Right ventricle myocardium inferior (tissue), 1 donor: ENCODE results near the gene HCAR1. TPM values are rescaled to one million over a fixed set of nuclear protein-coding genes. Genes with fewer than 3 reads are reported as not detected.
"Not testable (repeated sequence)": the region's sequence is repeated elsewhere in the genome, so short reads cannot be mapped to it uniquely, and the experiment has no call there.

Experiments
- ATAC-seq: fragments of 200-7000 bp; cut with Tn5 transposase; one replicate; pipeline ENCODE4 v1.9.1; 2020; ENCODE audit warnings: mild to moderate bottlenecking, moderate library complexity
- DNase-seq: peaks from one replicate; pipeline ENCODE4 v3.0.0; 2021; ENCODE audit errors: missing footprints
- intact Hi-C: fragments of 100-400 bp; cut with DNase I; formaldehyde crosslinking; loops from one replicate; pipeline ENCODE4 v1.11.0; 2022
- total RNA-seq: library from RNA; stranded (reverse); fragmentation: NEBNext Ultra II Directional; extraction: Animal tissue kit (Norgen Biotek cat#: 25700); gene quantifications from one replicate; pipeline ENCODE4 v1.2.1, GENCODE V29; 2021
- donor health status: DM: no; HTN: yes; CAD: no; lungs with severe emphysema.

The HCAR1 gene
- total RNA-seq, 1 donor from 2014 or later: 0.08 TPM

DNA sequence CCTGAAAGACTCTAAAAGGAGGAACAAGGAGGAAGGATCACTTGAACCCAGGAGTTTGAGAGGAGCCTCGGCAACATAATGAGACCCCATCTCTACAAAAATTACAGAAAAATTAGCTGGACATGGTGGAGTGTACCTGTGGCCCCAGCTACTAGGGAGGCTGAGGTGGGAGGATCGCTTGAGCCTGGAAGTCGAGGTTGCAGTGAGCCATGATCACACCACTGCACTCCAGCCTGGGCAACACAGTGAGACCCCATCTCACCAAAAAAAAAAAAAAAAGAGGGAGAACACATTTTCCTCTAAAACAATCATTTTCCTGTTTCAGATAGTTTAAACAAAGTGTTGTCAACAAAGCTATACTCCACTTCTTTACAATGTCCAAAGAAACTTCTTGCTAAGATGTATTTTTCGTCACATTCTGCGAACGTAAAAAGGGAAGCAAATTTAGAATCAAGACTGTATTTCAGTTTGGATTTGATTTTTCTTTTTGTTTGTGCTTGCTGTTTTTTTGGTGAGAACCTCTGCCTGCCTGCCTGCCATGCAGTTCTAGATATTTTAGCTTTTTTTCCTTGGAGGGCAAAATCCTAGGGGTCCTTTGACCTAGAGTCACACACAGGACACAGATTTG, 5.1 kb downstream of the HCAR1 start:
- DNase-seq (no peak), ATAC-seq (no peak)
- intact Hi-C loops: no loop called here

GRCh38 chr12:122724641-122725243, 5.9 kb downstream of the HCAR1 start:
- intact Hi-C loops: no loop called here
- DNase-seq (no peak), ATAC-seq (no peak)

- ATAC-seq: no peak
Measured at GRCh38 chr12:122722387-122722786, 8.3 kb downstream of the HCAR1 start.

GRCh38 chr12:122721057-122721545, 9.5 kb downstream of the HCAR1 start:
- intact Hi-C loops: no loop called here
- ATAC-seq (no peak), DNase-seq (no peak)

More at GRCh38 chr12:122722387-122722786, 8.3 kb downstream of the HCAR1 start:
- intact Hi-C loops: no loop called here
- no peak for DNase-seq

DNA sequence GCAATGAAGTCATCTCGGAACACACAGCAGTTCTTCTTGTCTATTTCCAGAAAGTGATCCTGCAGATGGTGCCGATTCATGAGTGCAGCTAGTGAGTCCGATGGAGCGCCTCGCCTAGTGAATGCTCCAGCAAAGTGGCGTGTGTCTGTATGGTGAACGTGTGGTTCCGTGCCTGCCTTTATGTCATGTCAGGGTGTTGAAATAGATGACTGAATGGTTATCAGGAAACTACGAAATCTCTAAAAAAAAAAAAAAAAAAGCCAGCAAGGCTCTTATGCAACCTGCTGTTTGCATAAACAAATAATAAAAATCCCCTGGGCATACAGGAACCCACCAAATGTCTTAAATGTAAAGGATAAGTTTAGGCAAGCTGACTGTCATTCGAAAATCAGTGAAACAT, 14.0 kb downstream of the HCAR1 start, which contains the start of gene HCAR3:
Gene HCAR3, minus strand, starts transcription at position 154 of the 400 bp plus-strand sequence. Its CDS starts 74 bp downstream, at position 80.
- intact Hi-C loops, DNase-seq, ATAC-seq: not testable (repeated sequence)

DNA sequence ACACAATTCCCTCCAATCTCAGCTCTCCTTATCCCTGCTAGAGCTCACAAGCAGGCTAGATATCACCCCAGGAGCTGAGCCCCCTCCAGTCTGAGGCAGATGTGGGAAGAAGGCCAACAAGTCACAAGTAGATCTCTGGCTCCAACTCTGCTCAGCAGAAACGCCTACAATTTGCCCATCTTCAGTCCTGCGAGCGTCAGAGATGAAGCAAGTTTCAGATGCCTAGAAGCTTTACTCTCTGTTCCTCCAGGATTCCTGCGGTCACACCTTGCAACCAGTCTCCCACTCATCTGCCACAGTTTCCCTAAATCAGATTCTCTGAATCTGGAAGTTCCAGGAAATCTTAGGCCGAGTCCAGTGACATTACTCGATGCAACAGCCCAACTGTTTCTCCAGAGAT, 15.4 kb downstream of the HCAR1 start:
- ATAC-seq, intact Hi-C loops, DNase-seq: not testable (repeated sequence)

GRCh38 chr12:122713491-122714188, 17.0 kb downstream of the HCAR1 start:
- ATAC-seq, intact Hi-C loops, DNase-seq: not testable (repeated sequence)

GRCh38 chr12:122711266-122711665, 19.4 kb downstream of the HCAR1 start:
- intact Hi-C loops, DNase-seq, ATAC-seq: not testable (repeated sequence)

- DNase-seq, ATAC-seq, intact Hi-C loops: not testable (repeated sequence)
Measured at GRCh38 chr12:122710341-122710740, 20.3 kb downstream of the HCAR1 start.

GRCh38 chr12:122709287-122709686, 21.4 kb downstream of the HCAR1 start:
- intact Hi-C loops, ATAC-seq, DNase-seq: not testable (repeated sequence)

DNA sequence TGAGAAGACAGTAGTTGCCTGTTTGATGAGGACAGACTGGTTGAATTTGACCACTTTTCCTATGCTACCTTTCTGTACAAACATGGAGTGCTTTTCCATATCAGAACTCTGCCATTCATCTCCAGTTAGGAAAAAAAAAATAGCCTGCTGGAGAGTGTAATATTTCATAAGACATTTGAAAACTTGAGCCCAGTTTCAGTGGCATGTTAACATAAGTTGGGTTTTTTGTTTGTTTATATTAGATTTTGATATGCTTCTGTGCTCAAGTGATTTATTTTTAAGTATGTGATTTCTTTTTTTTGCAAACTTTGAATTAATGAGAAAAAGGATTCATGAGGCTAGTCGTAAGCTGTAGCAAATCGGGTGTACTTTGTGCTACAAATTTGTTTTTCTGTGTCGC, 26.8 kb downstream of the HCAR1 start:
- DNase-seq, intact Hi-C loops, ATAC-seq: not testable (repeated sequence)

GRCh38 chr12:122702890-122703611, 27.6 kb downstream of the HCAR1 start, which contains the start of gene HCAR2:
TSS of gene HCAR2 (minus strand) at chr12:122703357. CDS start at chr12:122703283, 74 bp downstream.
- ATAC-seq, intact Hi-C loops: not testable (repeated sequence)
- DNase-seq: peak; percentile 78

DNA sequence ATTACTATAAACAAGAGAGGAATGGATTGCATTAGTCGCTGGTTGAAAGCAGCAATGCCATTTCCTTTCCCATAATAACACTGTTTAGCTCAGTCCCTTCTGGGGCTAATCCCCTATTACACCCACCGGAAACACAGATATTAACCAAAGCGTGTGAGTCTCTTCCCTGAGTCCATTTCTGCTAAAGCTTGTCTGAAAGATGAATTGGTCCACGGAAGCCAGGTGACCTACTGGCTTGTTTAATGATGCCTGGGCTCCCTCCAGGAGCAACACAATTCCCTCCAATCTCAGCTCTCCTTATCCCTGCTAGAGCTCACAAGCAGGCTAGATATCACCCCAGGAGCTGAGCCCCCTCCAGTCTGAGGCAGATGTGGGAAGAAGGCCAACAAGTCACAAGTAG, 29.2 kb downstream of the HCAR1 start:
- DNase-seq, ATAC-seq, intact Hi-C loops: not testable (repeated sequence)

DNA sequence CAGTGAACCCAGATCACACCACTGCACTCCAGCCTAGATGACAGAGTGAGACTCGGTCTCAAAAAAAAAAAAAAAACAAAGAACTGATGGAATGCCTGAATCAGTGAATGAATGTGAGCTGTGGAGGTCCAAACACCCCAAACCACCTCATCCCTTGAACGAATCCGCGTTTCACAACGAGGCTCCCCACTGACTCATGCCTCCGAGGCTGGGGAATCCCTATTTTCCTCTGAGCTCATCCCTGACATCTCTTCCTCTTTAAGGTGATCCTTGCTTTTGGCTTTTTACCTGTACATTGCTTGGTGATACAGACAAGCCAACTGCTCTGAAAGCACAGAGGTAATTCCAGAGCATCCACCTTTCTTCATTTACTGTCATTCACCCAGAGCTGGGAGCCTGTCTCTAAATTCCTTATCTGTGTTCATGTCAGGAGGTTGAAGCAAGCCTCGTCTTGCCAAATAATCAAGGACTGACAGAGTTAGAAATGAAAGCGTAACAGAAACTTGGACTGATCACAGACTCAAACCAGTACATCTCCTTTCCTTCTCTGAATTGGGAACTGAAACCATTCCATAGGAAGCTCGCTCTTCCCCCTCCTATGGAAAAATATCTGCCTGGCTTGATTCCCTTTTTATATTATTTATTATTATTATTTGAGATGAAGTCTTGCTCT, 30.5 kb downstream of the HCAR1 start:
- intact Hi-C loops, ATAC-seq: not testable (repeated sequence)

GRCh38 chr12:122696922-122697321, 33.7 kb downstream of the HCAR1 start:
- ATAC-seq, intact Hi-C loops, DNase-seq: not testable (repeated sequence)

More for the DNA sequence above, 30.5 kb downstream of the HCAR1 start:
- not testable (repeated sequence) for DNase-seq

DNA sequence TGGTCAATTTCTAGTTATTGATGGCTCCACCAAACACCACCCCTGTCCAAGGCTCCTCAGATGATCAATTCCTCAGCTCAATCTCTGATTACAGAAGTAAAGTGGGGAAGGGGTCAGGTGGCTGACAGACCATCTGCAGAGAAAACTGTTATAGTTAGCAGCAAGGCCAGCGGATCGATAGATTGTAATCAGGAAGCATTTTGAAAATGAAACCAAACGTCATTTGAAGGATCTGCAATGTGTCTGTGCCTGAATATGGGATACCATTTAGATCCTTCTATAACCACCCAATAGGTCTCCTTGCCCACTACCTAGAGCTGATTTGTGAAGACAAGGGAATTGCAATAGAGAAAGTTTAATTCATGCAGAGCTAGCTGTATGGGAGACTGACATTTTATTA, 39.1 kb downstream of the HCAR1 start:
- intact Hi-C loops: no loop called here
- ATAC-seq: no peak
- DNase-seq: no peak

GRCh38 chr12:122688291-122688690, 42.4 kb downstream of the HCAR1 start:
- ATAC-seq (no peak), DNase-seq (no peak)
- intact Hi-C loops: no loop called here

DNA sequence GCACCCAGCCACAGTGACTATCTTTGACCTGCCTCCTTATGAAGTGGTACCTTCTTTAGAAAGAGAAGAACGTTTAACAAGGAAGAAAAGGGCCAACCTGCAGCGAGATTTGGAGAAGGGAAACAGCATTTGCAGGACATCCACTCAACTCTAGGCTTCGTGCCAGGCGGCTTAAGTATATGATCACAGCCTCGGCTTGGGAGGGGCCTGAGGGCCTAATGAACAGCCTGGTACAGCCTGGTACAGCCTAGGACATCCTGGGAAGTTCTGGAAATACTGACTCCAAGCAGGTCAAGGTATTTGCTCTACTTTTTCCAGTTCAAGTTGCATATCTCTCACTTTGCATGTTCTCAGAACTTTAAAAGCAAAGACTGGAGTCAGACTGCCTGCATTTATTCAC, 43.6 kb downstream of the HCAR1 start:
- no peak for DNase-seq
- no peak for ATAC-seq
- intact Hi-C loops: no loop called here
